ENCODE results near the gene NSRP1.
"Not testable (repeated sequence)": the region's sequence is repeated elsewhere in the genome, so short reads cannot be mapped to it uniquely, and the experiment has no call there.

GRCh38 chr17:30118635-30119034, 2.0 kb downstream of the NSRP1 start:
- TF ChIP-seq, protein P1, sequence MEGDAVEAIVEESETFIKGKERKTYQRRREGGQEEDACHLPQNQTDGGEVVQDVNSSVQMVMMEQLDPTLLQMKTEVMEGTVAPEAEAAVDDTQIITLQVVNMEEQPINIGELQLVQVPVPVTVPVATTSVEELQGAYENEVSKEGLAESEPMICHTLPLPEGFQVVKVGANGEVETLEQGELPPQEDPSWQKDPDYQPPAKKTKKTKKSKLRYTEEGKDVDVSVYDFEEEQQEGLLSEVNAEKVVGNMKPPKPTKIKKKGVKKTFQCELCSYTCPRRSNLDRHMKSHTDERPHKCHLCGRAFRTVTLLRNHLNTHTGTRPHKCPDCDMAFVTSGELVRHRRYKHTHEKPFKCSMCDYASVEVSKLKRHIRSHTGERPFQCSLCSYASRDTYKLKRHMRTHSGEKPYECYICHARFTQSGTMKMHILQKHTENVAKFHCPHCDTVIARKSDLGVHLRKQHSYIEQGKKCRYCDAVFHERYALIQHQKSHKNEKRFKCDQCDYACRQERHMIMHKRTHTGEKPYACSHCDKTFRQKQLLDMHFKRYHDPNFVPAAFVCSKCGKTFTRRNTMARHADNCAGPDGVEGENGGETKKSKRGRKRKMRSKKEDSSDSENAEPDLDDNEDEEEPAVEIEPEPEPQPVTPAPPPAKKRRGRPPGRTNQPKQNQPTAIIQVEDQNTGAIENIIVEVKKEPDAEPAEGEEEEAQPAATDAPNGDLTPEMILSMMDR (IDR thresholded peaks at IDR 0.05), result not testable (repeated sequence)
- not testable (repeated sequence) for TF ChIP-seq ZFX (IDR thresholded peaks at IDR 0.05; ENCODE audit: borderline replicate concordance)

All from 22Rv1 (cell line).